Fibroblast of upper back skin (primary cell): ENCODE results near the gene USP17L20.
"Not testable (repeated sequence)": the region's sequence is repeated elsewhere in the genome, so short reads cannot be mapped to it uniquely, and the experiment has no call there.

Source experiments
- DNase-seq: peaks from one replicate; pipeline ENCODE4 v3.0.0-alpha.2; 2013

Gene USP17L20

GRCh38 chr4:9257824-9258223 is at the start of gene USP17L20:
USP17L20 (plus strand) TSS chr4:9258124; CDS start chr4:9258124, 0 bp downstream.
- not testable (repeated sequence) for DNase-seq

GRCh38 chr4:9210357-9210756 is 47.6 kb upstream of the USP17L20 start, which contains the start of gene USP17L10:
USP17L10 (plus strand) TSS chr4:9210657; CDS start chr4:9210657, 0 bp downstream.
- not testable (repeated sequence) for DNase-seq

GRCh38 chr4:9214701-9215100 is 43.2 kb upstream of the USP17L20 start:
- DNase-seq, result not testable (repeated sequence)

DNA sequence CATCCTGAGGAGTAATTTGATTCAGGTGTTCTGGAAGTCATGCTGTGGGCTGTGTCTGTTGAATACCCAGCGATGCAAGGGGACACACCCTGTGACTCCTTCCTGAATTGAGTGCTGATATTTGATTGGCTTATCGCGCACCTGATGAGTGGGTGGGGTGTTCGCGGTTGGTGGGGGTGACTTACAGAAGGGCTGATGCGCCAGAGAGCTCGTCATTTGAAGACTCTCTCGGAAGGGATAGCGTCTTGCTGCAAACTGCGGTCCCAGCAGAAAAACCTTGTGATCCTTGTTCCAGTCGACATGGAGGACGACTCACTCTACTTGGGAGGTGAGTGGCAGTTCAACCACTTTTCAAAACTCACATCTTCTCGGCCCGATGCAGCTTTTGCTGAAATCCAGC is 42.8 kb upstream of the USP17L20 start, which contains the start of gene USP17L11:
TSS of gene USP17L11 (plus strand) at position 301 of the 400 bp plus-strand sequence. CDS start at position 301, 0 bp downstream.
- not testable (repeated sequence) for DNase-seq

DNA sequence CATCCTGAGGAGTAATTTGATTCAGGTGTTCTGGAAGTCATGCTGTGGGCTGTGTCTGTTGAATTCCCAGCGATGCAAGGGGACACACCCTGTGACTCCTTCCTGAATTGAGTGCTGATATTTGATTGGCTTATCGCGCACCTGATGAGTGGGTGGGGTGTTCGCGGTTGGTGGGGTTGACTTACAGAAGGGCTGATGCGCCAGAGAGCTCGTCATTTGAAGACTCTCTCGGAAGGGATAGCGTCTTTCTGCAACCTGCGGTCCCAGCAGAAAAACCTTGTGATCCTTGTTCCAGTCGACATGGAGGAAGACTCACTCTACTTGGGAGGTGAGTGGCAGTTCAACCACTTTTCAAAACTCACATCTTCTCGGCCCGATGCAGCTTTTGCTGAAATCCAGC is 38.1 kb upstream of the USP17L20 start, which contains the start of gene USP17L12:
TSS of gene USP17L12 (plus strand) at position 301 of the 400 bp plus-strand sequence. CDS start at position 301, 0 bp downstream.
- DNase-seq, result not testable (repeated sequence)

DNA sequence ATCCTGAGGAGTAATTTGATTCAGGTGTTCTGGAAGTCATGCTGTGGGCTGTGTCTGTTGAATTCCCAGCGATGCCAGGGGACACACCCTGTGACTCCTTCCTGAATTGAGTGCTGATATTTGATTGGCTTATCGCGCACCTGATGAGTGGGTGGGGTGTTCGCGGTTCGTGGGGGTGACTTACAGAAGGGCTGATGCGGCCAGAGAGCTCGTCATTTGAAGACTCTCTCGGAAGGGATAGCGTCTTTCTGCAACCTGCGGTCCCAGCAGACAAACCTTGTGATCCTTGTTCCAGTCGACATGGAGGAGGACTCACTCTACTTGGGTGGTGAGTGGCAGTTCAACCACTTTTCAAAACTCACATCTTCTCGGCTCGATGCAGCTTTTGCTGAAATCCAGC is 33.3 kb upstream of the USP17L20 start, which contains the start of gene USP17L13:
TSS of gene USP17L13 (plus strand) at position 301 of the 400 bp plus-strand sequence. CDS start at position 301, 0 bp downstream.
- not testable (repeated sequence) for DNase-seq

- not testable (repeated sequence) for DNase-seq
These were observed 27.7 kb upstream of the USP17L20 start for GRCh38 chr4:9230249-9230648.

DNA sequence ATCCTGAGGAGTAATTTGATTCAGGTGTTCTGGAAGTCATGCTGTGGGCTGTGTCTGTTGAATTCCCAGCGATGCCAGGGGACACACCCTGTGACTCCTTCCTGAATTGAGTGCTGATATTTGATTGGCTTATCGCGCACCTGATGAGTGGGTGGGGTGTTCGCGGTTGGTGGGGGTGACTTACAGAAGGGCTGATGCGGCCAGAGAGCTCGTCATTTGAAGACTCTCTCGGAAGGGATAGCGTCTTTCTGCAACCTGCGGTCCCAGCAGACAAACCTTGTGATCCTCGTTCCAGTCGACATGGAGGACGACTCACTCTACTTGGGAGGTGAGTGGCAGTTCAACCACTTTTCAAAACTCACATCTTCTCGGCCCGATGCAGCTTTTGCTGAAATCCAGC is 23.8 kb upstream of the USP17L20 start, which contains the start of gene USP17L15:
TSS of gene USP17L15 (plus strand) at position 301 of the 400 bp plus-strand sequence. CDS start at position 301, 0 bp downstream.
- DNase-seq, result not testable (repeated sequence)

DNA sequence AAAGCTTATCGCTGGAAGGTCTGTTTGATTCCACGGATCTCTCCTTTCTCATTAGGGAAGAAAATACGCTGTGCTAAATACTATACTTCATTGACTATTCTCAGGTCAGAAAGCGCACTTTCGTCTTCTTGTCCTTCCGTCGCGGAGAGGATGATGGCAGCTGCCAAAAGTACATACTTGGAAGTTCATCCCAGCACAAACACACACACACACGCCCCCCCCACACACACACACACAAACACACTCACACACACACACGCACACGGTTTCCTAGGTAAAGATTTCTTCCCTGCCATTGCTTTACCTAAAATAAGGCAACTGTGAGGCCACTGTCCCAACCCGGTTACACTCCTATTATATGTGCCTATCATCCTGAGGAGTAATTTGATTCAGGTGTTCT is 19.5 kb upstream of the USP17L20 start:
- not testable (repeated sequence) for DNase-seq

- DNase-seq, result not testable (repeated sequence)
These were observed 14.3 kb upstream of the USP17L20 start, which contains the start of gene USP17L17 for GRCh38 chr4:9243579-9243978. USP17L17 (plus strand) TSS chr4:9243879; CDS start chr4:9243879, 0 bp downstream.

DNA sequence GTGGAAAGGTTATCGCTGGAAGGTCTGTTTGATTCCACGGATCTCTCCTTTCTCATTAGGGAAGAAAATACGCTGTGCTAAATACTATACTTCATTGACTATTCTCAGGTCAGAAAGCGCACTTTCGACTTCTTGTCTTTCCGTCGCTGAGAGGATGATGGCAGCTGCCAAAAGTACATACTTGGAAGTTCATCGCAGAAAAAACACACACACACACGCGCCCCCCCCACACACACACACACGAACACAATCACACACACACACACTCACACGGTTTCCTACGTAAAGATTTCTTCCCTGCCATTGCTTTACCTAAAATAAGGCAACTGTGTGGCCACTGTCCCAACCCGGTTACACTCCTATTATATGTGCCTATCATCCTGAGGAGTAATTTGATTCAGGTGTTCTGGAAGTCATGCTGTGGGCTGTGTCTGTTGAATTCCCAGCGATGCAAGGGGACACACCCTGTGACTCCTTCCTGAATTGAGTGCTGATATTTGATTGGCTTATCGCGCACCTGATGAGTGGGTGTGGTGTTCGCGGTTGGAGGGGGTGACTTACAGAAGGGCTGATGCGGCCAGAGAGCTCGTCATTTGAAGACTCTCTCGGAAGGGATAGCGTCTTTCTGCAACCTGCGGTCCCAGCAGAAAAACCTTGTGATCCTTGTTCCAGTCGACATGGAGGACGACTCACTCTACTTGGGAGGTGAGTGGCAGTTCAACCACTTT is 9.8 kb upstream of the USP17L20 start, which contains the start of gene USP17L18:
TSS of gene USP17L18 (plus strand) at position 678 of the 728 bp plus-strand sequence. CDS start at position 678, 0 bp downstream.
- not testable (repeated sequence) for DNase-seq

GRCh38 chr4:9253078-9253477 is 4.8 kb upstream of the USP17L20 start, which contains the start of gene USP17L19:
USP17L19 (plus strand) TSS chr4:9253378; CDS start chr4:9253378, 0 bp downstream.
- not testable (repeated sequence) for DNase-seq

DNA sequence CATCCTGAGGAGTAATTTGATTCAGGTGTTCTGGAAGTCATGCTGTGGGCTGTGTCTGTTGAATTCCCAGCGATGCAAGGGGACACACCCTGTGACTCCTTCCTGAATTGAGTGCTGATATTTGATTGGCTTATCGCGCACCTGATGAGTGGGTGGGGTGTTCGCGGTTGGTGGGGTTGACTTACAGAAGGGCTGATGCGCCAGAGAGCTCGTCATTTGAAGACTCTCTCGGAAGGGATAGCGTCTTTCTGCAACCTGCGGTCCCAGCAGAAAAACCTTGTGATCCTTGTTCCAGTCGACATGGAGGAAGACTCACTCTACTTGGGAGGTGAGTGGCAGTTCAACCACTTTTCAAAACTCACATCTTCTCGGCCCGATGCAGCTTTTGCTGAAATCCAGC is 4.6 kb downstream of the USP17L20 start, which contains the start of gene USP17L21:
TSS of gene USP17L21 (plus strand) at position 301 of the 400 bp plus-strand sequence. CDS start at position 301, 0 bp downstream.
- not testable (repeated sequence) for DNase-seq

GRCh38 chr4:9267319-9267718 is 9.4 kb downstream of the USP17L20 start, which contains the start of gene USP17L22:
USP17L22 (plus strand) TSS chr4:9267619; CDS start chr4:9267619, 0 bp downstream.
- DNase-seq, result not testable (repeated sequence)

DNA sequence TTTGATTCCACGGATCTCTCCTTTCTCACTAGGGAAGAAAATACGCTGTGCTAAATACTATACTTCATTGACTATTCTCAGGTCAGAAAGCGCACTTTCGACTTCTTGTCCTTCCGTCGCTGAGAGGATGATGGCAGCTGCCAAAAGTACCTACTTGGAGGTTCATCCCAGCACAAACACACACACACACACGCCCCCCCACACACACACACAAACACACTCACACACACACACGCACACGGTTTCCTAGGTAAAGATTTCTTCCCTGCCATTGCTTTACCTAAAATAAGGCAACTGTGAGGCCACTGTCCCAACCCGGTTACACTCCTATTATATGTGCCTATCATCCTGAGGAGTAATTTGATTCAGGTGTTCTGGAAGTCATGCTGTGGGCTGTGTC is 13.8 kb downstream of the USP17L20 start:
- not testable (repeated sequence) for DNase-seq
